Liver (tissue), 9 donors: ENCODE measurements around the gene SGIP1. TPM values are rescaled to one million over a fixed set of nuclear protein-coding genes. Genes with fewer than 3 reads are reported as not detected.

ENCODE experiments used
- DNase-seq: peaks from one replicate; pipeline ENCODE4 v3.0.0-alpha.2; 2017; ENCODE audit warnings: low spot score
- H3K27ac ChIP-seq, 2 donors: one replicate each; pipeline ENCODE4 v1.7.0; 2013; ENCODE audit warnings: inconsistent platforms in 2 of 2, low read length in 2 of 2, control low read depth in 1 of 2, low read depth in 1 of 2, mild to moderate bottlenecking in 1 of 2
- H3K27me3 ChIP-seq, 4 donors: one replicate each; pipeline versions ENCODE4 v1.6.1 to v1.7.0; 2013; ENCODE audit warnings: low read length in 3 of 4, inconsistent platforms in 1 of 4, mild to moderate bottlenecking in 1 of 4, moderate library complexity in 1 of 4; ENCODE audit not compliant: control insufficient read depth in 4 of 4, insufficient read depth in 4 of 4
- H3K36me3 ChIP-seq, 4 donors: one replicate each; pipeline versions ENCODE4 v1.6.1 to v1.7.0; 2013; ENCODE audit warnings: low read length in 3 of 4, mild to moderate bottlenecking in 3 of 4, low read depth in 1 of 4, moderate library complexity in 1 of 4; ENCODE audit not compliant: control insufficient read depth in 4 of 4, insufficient read depth in 3 of 4
- H3K4me1 ChIP-seq, 4 donors: one replicate each; pipeline versions ENCODE4 v1.6.1 to v1.7.0; 2013; ENCODE audit warnings: low read length in 3 of 4, mild to moderate bottlenecking in 3 of 4, moderate library complexity in 1 of 4; ENCODE audit not compliant: control insufficient read depth in 4 of 4, insufficient read depth in 4 of 4
- H3K4me3 ChIP-seq, 3 donors: one replicate each; pipeline versions ENCODE4 v1.6.1 to v1.7.0; 2013; ENCODE audit warnings: low read length in 3 of 3, control low read depth in 1 of 3, low read depth in 1 of 3, mild to moderate bottlenecking in 1 of 3
- H3K9ac ChIP-seq, 2 donors: one replicate each; pipeline ENCODE4 v1.7.0; 2013; ENCODE audit warnings: low read length in 2 of 2, mild to moderate bottlenecking in 2 of 2, moderate library complexity in 2 of 2, control low read depth in 1 of 2, low read depth in 1 of 2
- H3K9me3 ChIP-seq, 4 donors: one replicate each; pipeline versions ENCODE4 v1.6.1 to v1.7.0; 2013; ENCODE audit warnings: low read length in 3 of 4; ENCODE audit not compliant: control insufficient read depth in 4 of 4
- EGR1 ChIP-seq, 2 donors: IDR thresholded peaks; 2 replicates each; pipeline ENCODE4 v1.6.1; 2016 to 2018; ENCODE audit warnings: antibody characterized with exemption in 2 of 2, low read depth in 2 of 2
- GABPA ChIP-seq, 2 donors: IDR thresholded peaks in 1 of 2; conservative IDR thresholded peaks in 1 of 2; 2 replicates each; pipeline ENCODE4 v1.6.1; 2016; ENCODE audit warnings: antibody characterized with exemption in 2 of 2, mild to moderate bottlenecking in 1 of 2, moderate library complexity in 1 of 2
- HNF4A ChIP-seq, 2 donors: conservative IDR thresholded peaks; 2 replicates each; pipeline ENCODE4 v1.6.1; 2016; ENCODE audit warnings: antibody characterized with exemption in 2 of 2, mild to moderate bottlenecking in 2 of 2
- NR2F2 ChIP-seq: IDR thresholded peaks from 2 replicates; pipeline ENCODE4 v1.6.1; 2016; ENCODE audit warnings: antibody characterized with exemption
- SP1 ChIP-seq: IDR thresholded peaks from 2 replicates; pipeline ENCODE4 v1.6.1; 2018; ENCODE audit warnings: antibody characterized with exemption, mild to moderate bottlenecking
- TAF1 ChIP-seq: conservative IDR thresholded peaks from 2 replicates; pipeline ENCODE4 v1.6.1; 2016; ENCODE audit warnings: antibody characterized with exemption, mild to moderate bottlenecking
- YY1 ChIP-seq: IDR thresholded peaks from 2 replicates; pipeline ENCODE4 v1.6.1; 2016; ENCODE audit warnings: antibody characterized with exemption, mild to moderate bottlenecking
- WGBS: extraction: QIAGEN DNeasy Blood & Tissue Kit; methylation state at CpG from one replicate; pipeline ENCODE4 v1.1.7; 2013; 5-methylcytosine and 5-hydroxymethylcytosine counted together
- polyA plus RNA-seq, 2 donors: library from polyadenylated mRNA; stranded (reverse) in 1 of 2; unstranded in 1 of 2; fragments of 200-250 nt in 1 of 2; fragments of >200 nt in 1 of 2; fragmentation: Nextera tagmentation in 1 of 2; extraction: Ambion mirVana in 1 of 2; gene quantifications; one replicate each; pipeline versions ENCODE4 v1.2.1 to v1.2.3, GENCODE V29; 2013 to 2015
- total RNA-seq, 2 donors: library from RNA; depleted of rRNA; stranded (reverse); fragments of >200 nt; gene quantifications; one replicate each; pipeline ENCODE4 v1.2.3, GENCODE V29; 2014
- TF ChIP-seq, protein P1 (sequence below): IDR thresholded peaks from 2 replicates; pipeline ENCODE4 v1.6.1; 2016; ENCODE audit warnings: antibody characterized with exemption
- TF ChIP-seq, protein P2 (sequence below): IDR thresholded peaks from 2 replicates; pipeline ENCODE4 v1.6.1; 2016; ENCODE audit warnings: antibody characterized with exemption
- TF ChIP-seq, protein P3 (sequence below): IDR thresholded peaks from 2 replicates; pipeline ENCODE4 v1.6.1; 2016; ENCODE audit warnings: antibody characterized with exemption
- TF ChIP-seq, protein P4 (sequence below): IDR thresholded peaks from 2 replicates; pipeline ENCODE4 v1.6.1; 2016; ENCODE audit warnings: antibody characterized with exemption, mild to moderate bottlenecking
- donor health status: healthy.
- donor health status: healthy.
- donor health status: healthy.
- donor health status: healthy.
- donor health status: healthy.

The SGIP1 gene
- total and polyA plus RNA-seq, 4 donors = 0.09 to 2.5 (median 0.38) TPM

DNA sequence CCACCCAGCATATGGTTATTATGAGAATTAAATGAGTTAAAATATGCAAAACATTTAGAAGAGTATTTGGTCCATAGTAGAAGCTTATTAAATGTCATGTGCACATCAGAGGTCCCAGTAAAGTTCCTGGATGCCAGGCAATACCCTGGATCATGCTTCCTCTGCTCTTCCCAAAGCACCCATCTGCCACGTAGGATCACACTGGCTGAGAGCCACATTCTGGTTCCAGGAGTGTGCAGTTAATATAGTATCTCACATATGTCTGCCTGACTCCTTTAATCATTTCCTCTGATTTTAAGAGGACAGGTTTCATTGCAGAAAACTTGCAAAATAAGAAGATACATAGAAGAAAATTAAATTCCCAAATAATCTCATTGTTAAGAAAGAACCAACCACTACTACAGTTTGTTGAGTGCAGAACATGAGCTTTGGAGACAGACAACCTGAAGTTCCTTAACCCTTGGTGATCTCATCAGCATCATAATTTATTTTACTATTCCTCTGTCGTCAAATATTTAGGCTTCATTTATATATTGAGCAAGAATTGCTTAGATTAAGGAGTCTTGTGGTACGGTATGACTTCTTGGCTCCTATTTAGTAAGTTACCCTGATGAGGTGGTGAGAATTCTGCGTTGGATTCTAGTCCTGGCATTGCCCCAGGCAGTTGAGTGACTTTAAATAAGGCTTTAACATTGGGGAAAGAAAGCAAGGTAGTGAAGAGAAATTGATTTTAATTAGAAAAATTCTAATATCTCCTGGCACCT, 12.3 kb downstream of the SGIP1 start:
- peaks cover 2 to 12% (median 6%) of the 10 kb centered on the region in 4 donors for H3K4me1 ChIP-seq
- 62% methylated on average over 4 of the region's 4 CpGs for WGBS
- H3K9ac ChIP-seq = no peak overlapping the region
- TF ChIP-seq TAF1 = no peak
- no peak overlapping the region for H3K4me3 ChIP-seq
- no peaks in the 10 kb centered on the region for H3K36me3 ChIP-seq
- no peak overlapping the region for H3K27ac ChIP-seq
- no peak for DNase-seq
- no peaks in the 10 kb centered on the region for H3K9me3 ChIP-seq
- no peaks in the 10 kb centered on the region for H3K27me3 ChIP-seq

DNA sequence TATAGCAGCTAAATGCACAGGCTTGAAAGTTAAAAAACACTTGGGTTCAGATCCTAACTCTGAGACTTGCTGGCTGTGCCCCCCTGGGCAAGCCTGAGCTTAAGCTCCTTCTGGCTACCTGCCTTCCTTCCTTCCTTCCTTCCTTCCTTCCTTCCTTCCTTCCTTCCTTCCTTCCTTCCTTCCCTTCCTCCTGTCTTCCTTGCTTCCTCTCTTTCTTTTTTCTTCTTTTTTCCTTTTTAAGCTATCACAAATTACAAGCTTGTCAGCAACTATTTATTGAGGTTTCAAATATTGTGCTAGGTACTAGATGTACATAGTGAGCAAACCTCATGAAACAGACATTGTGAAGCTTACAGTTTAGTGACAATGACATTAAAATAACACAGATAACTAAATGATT, 15.1 kb downstream of the SGIP1 start:
- TF ChIP-seq, protein P1, sequence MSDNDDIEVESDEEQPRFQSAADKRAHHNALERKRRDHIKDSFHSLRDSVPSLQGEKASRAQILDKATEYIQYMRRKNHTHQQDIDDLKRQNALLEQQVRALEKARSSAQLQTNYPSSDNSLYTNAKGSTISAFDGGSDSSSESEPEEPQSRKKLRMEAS = no peak

DNA sequence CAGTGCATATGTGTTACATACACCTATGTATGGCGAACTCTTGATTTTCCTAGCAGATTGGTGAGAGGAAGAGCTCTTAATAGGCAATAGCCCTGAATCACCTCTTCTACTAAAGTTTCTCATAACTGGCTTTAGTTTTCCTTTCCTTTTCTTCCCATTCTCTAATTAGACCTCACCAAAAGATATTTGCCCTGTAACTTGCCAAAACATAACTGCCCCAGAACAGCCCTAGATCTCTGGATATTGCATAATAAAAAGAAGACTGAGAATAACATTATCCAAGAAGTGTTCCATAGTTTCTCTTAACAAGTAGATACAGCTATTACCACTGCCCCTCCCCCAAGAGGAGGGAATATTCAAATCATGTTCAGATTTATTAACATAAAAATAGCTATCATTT, 16.3 kb downstream of the SGIP1 start:
- TF ChIP-seq GABPA (IDR thresholded peaks at IDR 0.05 in 1 of 2, conservative IDR thresholded peaks at IDR 0.05 in 1 of 2) (no peak), TAF1 (no peak), NR2F2 (no peak), EGR1 (IDR thresholded peaks at IDR 0.05; ENCODE audit: low read depth in 2 of 2) (no peak), HNF4A (conservative IDR thresholded peaks at IDR 0.05) (no peak), SP1 (no peak), YY1 (no peak)
- TF ChIP-seq, protein P2, sequence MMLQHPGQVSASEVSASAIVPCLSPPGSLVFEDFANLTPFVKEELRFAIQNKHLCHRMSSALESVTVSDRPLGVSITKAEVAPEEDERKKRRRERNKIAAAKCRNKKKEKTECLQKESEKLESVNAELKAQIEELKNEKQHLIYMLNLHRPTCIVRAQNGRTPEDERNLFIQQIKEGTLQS = no peak
- TF ChIP-seq, protein P3, sequence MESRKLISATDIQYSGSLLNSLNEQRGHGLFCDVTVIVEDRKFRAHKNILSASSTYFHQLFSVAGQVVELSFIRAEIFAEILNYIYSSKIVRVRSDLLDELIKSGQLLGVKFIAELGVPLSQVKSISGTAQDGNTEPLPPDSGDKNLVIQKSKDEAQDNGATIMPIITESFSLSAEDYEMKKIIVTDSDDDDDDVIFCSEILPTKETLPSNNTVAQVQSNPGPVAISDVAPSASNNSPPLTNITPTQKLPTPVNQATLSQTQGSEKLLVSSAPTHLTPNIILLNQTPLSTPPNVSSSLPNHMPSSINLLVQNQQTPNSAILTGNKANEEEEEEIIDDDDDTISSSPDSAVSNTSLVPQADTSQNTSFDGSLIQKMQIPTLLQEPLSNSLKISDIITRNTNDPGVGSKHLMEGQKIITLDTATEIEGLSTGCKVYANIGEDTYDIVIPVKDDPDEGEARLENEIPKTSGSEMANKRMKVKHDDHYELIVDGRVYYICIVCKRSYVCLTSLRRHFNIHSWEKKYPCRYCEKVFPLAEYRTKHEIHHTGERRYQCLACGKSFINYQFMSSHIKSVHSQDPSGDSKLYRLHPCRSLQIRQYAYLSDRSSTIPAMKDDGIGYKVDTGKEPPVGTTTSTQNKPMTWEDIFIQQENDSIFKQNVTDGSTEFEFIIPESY = no peak
- TF ChIP-seq, protein P4, sequence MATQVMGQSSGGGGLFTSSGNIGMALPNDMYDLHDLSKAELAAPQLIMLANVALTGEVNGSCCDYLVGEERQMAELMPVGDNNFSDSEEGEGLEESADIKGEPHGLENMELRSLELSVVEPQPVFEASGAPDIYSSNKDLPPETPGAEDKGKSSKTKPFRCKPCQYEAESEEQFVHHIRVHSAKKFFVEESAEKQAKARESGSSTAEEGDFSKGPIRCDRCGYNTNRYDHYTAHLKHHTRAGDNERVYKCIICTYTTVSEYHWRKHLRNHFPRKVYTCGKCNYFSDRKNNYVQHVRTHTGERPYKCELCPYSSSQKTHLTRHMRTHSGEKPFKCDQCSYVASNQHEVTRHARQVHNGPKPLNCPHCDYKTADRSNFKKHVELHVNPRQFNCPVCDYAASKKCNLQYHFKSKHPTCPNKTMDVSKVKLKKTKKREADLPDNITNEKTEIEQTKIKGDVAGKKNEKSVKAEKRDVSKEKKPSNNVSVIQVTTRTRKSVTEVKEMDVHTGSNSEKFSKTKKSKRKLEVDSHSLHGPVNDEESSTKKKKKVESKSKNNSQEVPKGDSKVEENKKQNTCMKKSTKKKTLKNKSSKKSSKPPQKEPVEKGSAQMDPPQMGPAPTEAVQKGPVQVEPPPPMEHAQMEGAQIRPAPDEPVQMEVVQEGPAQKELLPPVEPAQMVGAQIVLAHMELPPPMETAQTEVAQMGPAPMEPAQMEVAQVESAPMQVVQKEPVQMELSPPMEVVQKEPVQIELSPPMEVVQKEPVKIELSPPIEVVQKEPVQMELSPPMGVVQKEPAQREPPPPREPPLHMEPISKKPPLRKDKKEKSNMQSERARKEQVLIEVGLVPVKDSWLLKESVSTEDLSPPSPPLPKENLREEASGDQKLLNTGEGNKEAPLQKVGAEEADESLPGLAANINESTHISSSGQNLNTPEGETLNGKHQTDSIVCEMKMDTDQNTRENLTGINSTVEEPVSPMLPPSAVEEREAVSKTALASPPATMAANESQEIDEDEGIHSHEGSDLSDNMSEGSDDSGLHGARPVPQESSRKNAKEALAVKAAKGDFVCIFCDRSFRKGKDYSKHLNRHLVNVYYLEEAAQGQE = no peak
- H3K36me3 ChIP-seq = no peaks in the 10 kb centered on the region
- no peaks in the 10 kb centered on the region for H3K9me3 ChIP-seq
- no peaks in the 10 kb centered on the region for H3K4me1 ChIP-seq
- H3K9ac ChIP-seq = no peak overlapping the region
- no peak overlapping the region for H3K4me3 ChIP-seq
- H3K27ac ChIP-seq = no peak overlapping the region
- no peak for DNase-seq
- WGBS = 94% methylated on average over 1 of the region's 1 CpG
- H3K27me3 ChIP-seq = peaks cover 0 to 2% (median 0%) of the 10 kb centered on the region in 4 donors

More for the DNA sequence above, 15.1 kb downstream of the SGIP1 start:
- Histone ChIP-seq H3K9ac (no peak overlapping the region), H3K4me1 (peaks cover 0 to under 1% (median 0%) of the 10 kb centered on the region in 4 donors), H3K36me3 (no peaks in the 10 kb centered on the region), H3K4me3 (no peak overlapping the region), H3K9me3 (no peaks in the 10 kb centered on the region), H3K27me3 (peaks cover 0 to 2% (median 0%) of the 10 kb centered on the region in 4 donors), H3K27ac (no peak overlapping the region)
- DNase-seq = no peak
